Stimulated activated CD4-positive, alpha-beta T cell treated with anti-CD3 and anti-CD28 coated beads, Interleukin-12 subunit alpha, Interleukin-12 subunit beta, amount 100 ng/mL, for 4 hours (primary cell): Measurements from ENCODE around the gene LONRF2.

Source experiments
- DNase-seq: peaks from one replicate; pipeline ENCODE4 v3.0.0-alpha.2; 2020

The LONRF2 gene

GRCh38 chr2:100299548-100299947, 22.8 kb downstream of the LONRF2 start:
- DNase-seq: no peak

- DNase-seq: no peak
Observed at GRCh38 chr2:100297511-100297910, 24.8 kb downstream of the LONRF2 start.

GRCh38 chr2:100294162-100294497, 28.2 kb downstream of the LONRF2 start:
- DNase-seq: no peak

GRCh38 chr2:100293341-100294161, 28.8 kb downstream of the LONRF2 start:
- DNase-seq: no peak

- DNase-seq: peak; percentile 11
Observed at GRCh38 chr2:100292022-100292580, 30.2 kb downstream of the LONRF2 start.

GRCh38 chr2:100291152-100291970, 30.9 kb downstream of the LONRF2 start:
- DNase-seq: peak; percentile 20

- no peak for DNase-seq
Observed at GRCh38 chr2:100290718-100291151, 31.6 kb downstream of the LONRF2 start.

GRCh38 chr2:100289020-100289419, 33.3 kb downstream of the LONRF2 start:
- DNase-seq: no peak

GRCh38 chr2:100286318-100286717, 36.0 kb downstream of the LONRF2 start:
- no peak for DNase-seq

- no peak for DNase-seq
Observed at GRCh38 chr2:100285691-100286090, 36.6 kb downstream of the LONRF2 start.

- DNase-seq: no peak
Observed at GRCh38 chr2:100285011-100285410, 37.3 kb downstream of the LONRF2 start.

GRCh38 chr2:100283724-100284501, 38.4 kb downstream of the LONRF2 start:
- no peak for DNase-seq

GRCh38 chr2:100281521-100282438, 40.5 kb downstream of the LONRF2 start:
- DNase-seq: no peak

GRCh38 chr2:100279586-100280534, 42.4 kb downstream of the LONRF2 start:
- no peak for DNase-seq

GRCh38 chr2:100278986-100279385, 43.3 kb downstream of the LONRF2 start:
- no peak for DNase-seq

- no peak for DNase-seq
Observed at GRCh38 chr2:100278501-100278900, 43.8 kb downstream of the LONRF2 start.

GRCh38 chr2:100277540-100278207, 44.6 kb downstream of the LONRF2 start:
- DNase-seq: no peak

GRCh38 chr2:100276716-100277115, 45.6 kb downstream of the LONRF2 start:
- no peak for DNase-seq

- DNase-seq: no peak
Observed at GRCh38 chr2:100275200-100275589, 47.1 kb downstream of the LONRF2 start.

GRCh38 chr2:100274566-100275199, 47.6 kb downstream of the LONRF2 start:
- DNase-seq: no peak
